KOPT-K1 (cell line): Measurements from ENCODE around the gene FPGS.
A peak's percentile ranks its signal among the peaks of the same experiment; 100 is the strongest.

Source experiments
- H3K27ac ChIP-seq: fragments of 200-600 bp; sonication (generic); 2 replicates; pipeline ENCODE4 v1.5.1; 2016; ENCODE audit warnings: antibody characterized with exemption, mild to moderate bottlenecking, low read depth, low read length; ENCODE audit not compliant: poor library complexity, severe bottlenecking
- H3K36me3 ChIP-seq: fragments of 200-600 bp; sonication (generic); 2 replicates; pipeline ENCODE4 v1.5.1; 2017; ENCODE audit warnings: antibody characterized with exemption, mild to moderate bottlenecking, low read length, moderate library complexity; ENCODE audit not compliant: insufficient read depth
- H3K9me3 ChIP-seq: fragments of 200-600 bp; sonication (generic); 2 replicates; pipeline ENCODE4 v1.5.1; 2017; ENCODE audit warnings: antibody characterized with exemption, low read length, mild to moderate bottlenecking; ENCODE audit not compliant: insufficient read depth, poor library complexity, severe bottlenecking

The FPGS gene

GRCh38 chr9:127862075-127863011 lies 59.7 kb downstream of the FPGS start:
- Histone ChIP-seq H3K27ac (peak overlapping the region; percentile 73), H3K9me3 (no peaks in the 10 kb centered on the region), H3K36me3 (no peaks in the 10 kb centered on the region)

GRCh38 chr9:127863191-127863621 lies 60.5 kb downstream of the FPGS start:
- Histone ChIP-seq H3K9me3 (no peaks in the 10 kb centered on the region), H3K36me3 (no peaks in the 10 kb centered on the region), H3K27ac (peak overlapping the region; percentile 73)
